K562 (cell line): ENCODE measurements around the gene CYSTM1.
A peak's percentile ranks its signal among the peaks of the same experiment; 100 is the strongest.

Source experiments
- CEBPG ChIP-seq, 3 experiments: fragments of 200-800 bp in 1 of 3; sonication (Bioruptor generic) in 1 of 3; sonication (generic) in 1 of 3; formaldehyde crosslinking in 1 of 3; IDR thresholded peaks in 2 of 3; conservative IDR thresholded peaks in 1 of 3; 2 replicates each; pipeline versions ENCODE4 v1.6.1 to v1.8.0; 2016 to 2022; ENCODE audit warnings: missing compliant biosample characterization in 2 of 3, missing genetic modification characterization in 2 of 3, mild to moderate bottlenecking in 1 of 3, missing genetic modification reagents in 1 of 3
- CHD2 ChIP-seq: IDR thresholded peaks from 2 replicates; pipeline ENCODE4 v1.6.1; 2011; ENCODE audit warnings: low read depth, low read length
- CTCF ChIP-seq, 3 experiments: IDR thresholded peaks in 2 of 3; conservative IDR thresholded peaks in 1 of 3; 2 replicates each; pipeline ENCODE4 v1.5.1; 2011 to 2012; ENCODE audit warnings: low read length in 3 of 3, mild to moderate bottlenecking in 3 of 3, control low read depth in 2 of 3, improper control_type of control experiment in 1 of 3, inconsistent platforms in 1 of 3, low read depth in 1 of 3, mixed read lengths in 1 of 3, moderate library complexity in 1 of 3; ENCODE audit not compliant: insufficient read depth in 2 of 3
- HDAC6 ChIP-seq: IDR thresholded peaks from 2 replicates; pipeline ENCODE4 v1.6.1; 2012; ENCODE audit warnings: low read depth, mild to moderate bottlenecking, control low read depth, inconsistent platforms, low read length, moderate library complexity
- JUNB ChIP-seq: fragments of 450-650 bp; formaldehyde crosslinking; conservative IDR thresholded peaks from 2 replicates; pipeline ENCODE4 v1.4.0; 2020; ENCODE audit warnings: mild to moderate bottlenecking
- MYC ChIP-seq, 2 experiments: fragments of 250-450 bp in 1 of 2; sonication (Bioruptor Pico) in 1 of 2; IDR thresholded peaks; 2 replicates each; pipeline versions ENCODE4 v1.5.1 to v1.6.1; 2012 to 2021; ENCODE audit warnings: low read depth in 2 of 2, borderline replicate concordance in 1 of 2, improper control_type of control experiment in 1 of 2, low read length in 1 of 2, mild to moderate bottlenecking in 1 of 2, moderate library complexity in 1 of 2
- NFIC ChIP-seq: fragments of 450-650 bp; IDR thresholded peaks from 2 replicates; pipeline ENCODE4 v1.6.1; 2017; ENCODE audit warnings: mild to moderate bottlenecking, inconsistent platforms
- SETDB1 ChIP-seq: IDR thresholded peaks from one replicate; pipeline ENCODE4 v1.6.1; 2012; ENCODE audit warnings: low read length, control low read depth, inconsistent platforms
- SOX6 ChIP-seq: fragments of 450-650 bp; IDR thresholded peaks from 2 replicates; pipeline ENCODE4 v1.6.1; 2014; ENCODE audit warnings: mild to moderate bottlenecking
- SPI1 ChIP-seq: IDR thresholded peaks from 2 replicates; pipeline ENCODE4 v1.6.1; 2011; ENCODE audit warnings: low read depth, low read length, control low read depth, borderline replicate concordance
- SUPT5H ChIP-seq: fragments of 450-650 bp; IDR thresholded peaks from 2 replicates; pipeline ENCODE4 v1.6.1; 2016
- TAF7 ChIP-seq: fragments of 450-650 bp; IDR thresholded peaks from 2 replicates; pipeline ENCODE4 v1.6.1; 2016; ENCODE audit warnings: missing genetic modification characterization, missing compliant biosample characterization
- ZBTB49 ChIP-seq: sonication (generic); formaldehyde crosslinking; IDR thresholded peaks from 2 replicates; pipeline ENCODE4 v1.8.0; 2022; ENCODE audit warnings: missing genetic modification reagents, mild to moderate bottlenecking, borderline replicate concordance
- TF ChIP-seq, protein P1 (sequence below): sonication (generic); formaldehyde crosslinking; IDR thresholded peaks from 2 replicates; pipeline ENCODE4 v1.8.0; 2022; ENCODE audit warnings: missing genetic modification reagents, mild to moderate bottlenecking, moderate library complexity, borderline replicate concordance

DNA sequence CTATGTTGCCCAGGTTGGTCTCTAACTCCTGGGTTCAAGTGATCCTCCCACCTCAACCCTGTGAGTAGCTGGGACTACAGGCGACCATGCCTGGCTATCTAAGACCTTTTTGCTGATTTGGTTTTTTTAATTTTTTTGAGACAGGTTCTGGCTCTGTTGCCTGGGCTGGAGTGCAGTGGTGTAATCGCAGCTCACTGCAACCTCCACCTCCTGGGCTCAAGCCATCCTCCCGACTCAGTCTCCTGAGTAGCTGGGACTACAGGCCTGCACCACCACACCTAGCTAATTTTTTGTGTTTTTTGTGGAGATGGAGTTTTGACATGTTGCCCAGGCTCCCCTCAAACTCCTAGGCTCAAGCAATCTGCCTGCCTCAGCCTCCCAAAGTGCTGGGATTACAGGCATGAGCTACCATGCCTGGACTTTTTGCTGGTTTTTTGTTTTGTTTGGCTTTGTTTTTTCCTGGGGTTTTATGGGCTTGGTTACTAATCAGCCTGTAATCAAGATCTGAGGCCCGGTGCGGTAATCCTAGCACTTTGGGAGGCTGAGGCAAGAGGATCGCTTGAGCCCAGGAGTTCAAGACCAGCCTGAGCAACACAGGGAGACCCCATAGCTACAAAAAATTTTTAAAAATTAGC, 3.6 kb downstream of the CYSTM1 start:
- TF ChIP-seq MYC (IDR thresholded peaks at IDR 0.05; ENCODE audit: low read depth, low read length) (no peak), MYC (CRISPR knock-in tag; IDR thresholded peaks at IDR 0.05; ENCODE audit: borderline replicate concordance, low read depth) (no peak), ZBTB49 (CRISPR knock-in tag) (no peak), CEBPG (CRISPR knock-in tag; IDR thresholded peaks at IDR 0.05) (no peak), CEBPG (tag; conservative IDR thresholded peaks at IDR 0.05 in 1 of 2, IDR thresholded peaks at IDR 0.05 in 1 of 2) (0 out of 4 replicates have a peak, but pooled peaks of 1 of the 2 experiments have one; percentile 20), NFIC (no peak), SUPT5H (no peak), SETDB1 (no peak), CTCF (IDR thresholded peaks at IDR 0.05 in 2 of 3, conservative IDR thresholded peaks at IDR 0.05 in 1 of 3; ENCODE audit: insufficient read depth in 2 of 3, low read depth in 1 of 3, low read length in 3 of 3) (no peak), SPI1 (no peak), HDAC6 (no peak), TAF7 (tag) (no peak), JUNB (CRISPR knock-in tag) (no peak), SOX6 (no peak), CHD2 (no peak)
- TF ChIP-seq, protein P1, sequence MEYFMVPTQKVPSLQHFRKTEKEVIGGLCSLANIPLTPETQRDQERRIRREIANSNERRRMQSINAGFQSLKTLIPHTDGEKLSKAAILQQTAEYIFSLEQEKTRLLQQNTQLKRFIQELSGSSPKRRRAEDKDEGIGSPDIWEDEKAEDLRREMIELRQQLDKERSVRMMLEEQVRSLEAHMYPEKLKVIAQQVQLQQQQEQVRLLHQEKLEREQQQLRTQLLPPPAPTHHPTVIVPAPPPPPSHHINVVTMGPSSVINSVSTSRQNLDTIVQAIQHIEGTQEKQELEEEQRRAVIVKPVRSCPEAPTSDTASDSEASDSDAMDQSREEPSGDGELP (CRISPR knock-in tag) = no peak
